A549 (cell line): ENCODE results near the gene VWA5B1. TPM values are rescaled to one million over a fixed set of nuclear protein-coding genes. Genes with fewer than 3 reads are reported as not detected.

Experiments
- ATAC-seq, 2 experiments: fragments of 200-7000 bp in 1 of 2; fragments of >200 bp in 1 of 2; cut with Nextera tagmentation in 1 of 2; cut with Tn5 transposase in 1 of 2; 3 replicates each; pipeline versions ENCODE4 v1.8.0 to v1.9.1; 2018 to 2020; ENCODE audit warnings: mild to moderate bottlenecking in 1 of 2, moderate library complexity in 1 of 2
- CTCF ChIA-PET: fragments of 300-600 bp; sonication (Branson Sonifier 250); formaldehyde crosslinking; extraction: SDS; loops from one replicate; lab custom pipeline; 2021; ENCODE audit warnings: antibody characterized with exemption, inconsistent platforms; lab: Yijun Ruan, JAX
- POLR2A ChIA-PET: fragments of 350-600 bp; formaldehyde crosslinking; extraction: SDS; loops from one replicate; lab custom pipeline; 2021; ENCODE audit warnings: antibody characterized with exemption, inconsistent platforms; lab: Yijun Ruan, JAX
- DNase-seq, 2 experiments: peaks; one replicate each; pipeline versions ENCODE4 v3.0.0 to v3.0.0-alpha.2; 2011 to 2016; ENCODE audit warnings: low read depth in 1 of 2, low spot score in 1 of 2
- FAIRE-seq: peaks from 2 replicates; lab custom pipeline; 2011; peaks lifted over from hg19 to GRCh38; lab: Jason Lieb, UNC
- H3K27ac ChIP-seq, 2 experiments: fragments of >200 bp; sonication (Bioruptor Twin); formaldehyde crosslinking; 3 replicates each; pipeline ENCODE4 v1.5.1; 2016 to 2017
- H3K4me1 ChIP-seq: fragments of >200 bp; sonication (Bioruptor Twin); formaldehyde crosslinking; 3 replicates; pipeline ENCODE4 v1.6.1; 2016
- H3K4me2 ChIP-seq: fragments of >200 bp; sonication (Bioruptor Twin); formaldehyde crosslinking; 3 replicates; pipeline ENCODE4 v1.6.1; 2016
- H3K4me3 ChIP-seq: fragments of >200 bp; sonication (Bioruptor Twin); formaldehyde crosslinking; 3 replicates; pipeline ENCODE4 v1.5.1; 2016
- H3K9me3 ChIP-seq: fragments of >200 bp; sonication (Bioruptor Twin); formaldehyde crosslinking; 3 replicates; pipeline ENCODE4 v1.6.1; 2016
- CBX2 ChIP-seq: fragments of 200-600 bp; sonication (generic); IDR thresholded peaks from 2 replicates; pipeline ENCODE4 v1.6.1; 2016; ENCODE audit warnings: low read depth, mild to moderate bottlenecking, borderline replicate concordance
- CBX8 ChIP-seq: fragments of 200-600 bp; sonication (generic); IDR thresholded peaks from 2 replicates; pipeline ENCODE4 v1.6.1; 2016
- EHF ChIP-seq: fragments of 250-450 bp; sonication (Bioruptor Pico); IDR thresholded peaks from 2 replicates; pipeline ENCODE4 v1.5.0; 2020; ENCODE audit warnings: mild to moderate bottlenecking
- EHMT2 ChIP-seq: fragments of 200-600 bp; sonication (generic); IDR thresholded peaks from 2 replicates; pipeline ENCODE4 v1.6.1; 2016; ENCODE audit warnings: antibody characterized with exemption, low read depth, mild to moderate bottlenecking, moderate library complexity
- FOSL2 ChIP-seq, 2 experiments: fragments of 450-650 bp in 1 of 2; fragments of >200 bp in 1 of 2; sonication (Bioruptor Twin) in 1 of 2; formaldehyde crosslinking; IDR thresholded peaks; 2 replicates each; pipeline versions ENCODE4 v1.5.0 to v1.6.1; 2016 to 2020; ENCODE audit warnings: mild to moderate bottlenecking in 1 of 2, moderate library complexity in 1 of 2
- HOXB13 ChIP-seq: fragments of 250-450 bp; sonication (Bioruptor Pico); IDR thresholded peaks from 2 replicates; pipeline ENCODE4 v1.5.0; 2020; ENCODE audit warnings: low read depth, mild to moderate bottlenecking, moderate library complexity
- HOXB5 ChIP-seq: fragments of 250-450 bp; sonication (Bioruptor Pico); IDR thresholded peaks from 2 replicates; pipeline ENCODE4 v1.5.0; 2020; ENCODE audit warnings: mild to moderate bottlenecking, moderate library complexity
- KDM5A ChIP-seq: fragments of 200-600 bp; sonication (generic); IDR thresholded peaks from 2 replicates; pipeline ENCODE4 v1.6.1; 2016; ENCODE audit warnings: antibody characterized with exemption, mild to moderate bottlenecking
- MAZ ChIP-seq: fragments of 150-350 bp; IDR thresholded peaks from 2 replicates; pipeline ENCODE4 v1.6.1; 2014; ENCODE audit warnings: antibody characterized with exemption, low read depth, low read length, borderline replicate concordance
- MYC ChIP-seq: IDR thresholded peaks from 2 replicates; pipeline ENCODE4 v1.6.1; 2012; ENCODE audit warnings: mild to moderate bottlenecking, inconsistent platforms, low read length, improper control_type of control experiment, borderline replicate concordance
- NR3C1 ChIP-seq: fragments of >200 bp; sonication (Bioruptor Twin); formaldehyde crosslinking; IDR thresholded peaks from 3 replicates; pipeline ENCODE4 v1.6.1; 2017
- POLR2A ChIP-seq: IDR thresholded peaks from 2 replicates; pipeline ENCODE4 v1.6.1; 2012; ENCODE audit warnings: mild to moderate bottlenecking, low read length
- POLR2AphosphoS2 ChIP-seq: conservative IDR thresholded peaks from 2 replicates; pipeline ENCODE4 v1.6.1; 2012; ENCODE audit warnings: low read length, improper control_type of control experiment, inconsistent platforms
- RCOR1 ChIP-seq: fragments of 150-350 bp; IDR thresholded peaks from 2 replicates; pipeline ENCODE4 v1.6.1; 2014; ENCODE audit warnings: antibody characterized with exemption, low read length, low read depth
- RNF2 ChIP-seq: fragments of 200-600 bp; sonication (generic); IDR thresholded peaks from 2 replicates; pipeline ENCODE4 v1.6.1; 2016; ENCODE audit warnings: low read depth, mild to moderate bottlenecking, antibody characterized with exemption, moderate library complexity, borderline replicate concordance
- TP53 ChIP-seq: fragments of 250-450 bp; sonication (Bioruptor Pico); IDR thresholded peaks from 2 replicates; pipeline ENCODE4 v1.5.0; 2021; ENCODE audit warnings: mild to moderate bottlenecking, moderate library complexity
- ZC3H11A ChIP-seq: fragments of 450-650 bp; IDR thresholded peaks from 2 replicates; pipeline ENCODE4 v1.6.1; 2014; ENCODE audit warnings: antibody characterized with exemption, mild to moderate bottlenecking
- ZFP36 ChIP-seq: fragments of 450-650 bp; IDR thresholded peaks from 2 replicates; pipeline ENCODE4 v1.6.1; 2014; ENCODE audit warnings: borderline replicate concordance; ENCODE audit not compliant: partially characterized antibody
- WGBS: methylation state at CpG from one replicate; pipeline ENCODE4 v1.1.6; 2017; ENCODE audit errors: missing lambda C conversion rate; 5-methylcytosine and 5-hydroxymethylcytosine counted together
- polyA plus RNA-seq, 4 experiments: library from polyadenylated mRNA; depleted of rRNA in 3 of 4; stranded (reverse); fragments of >200 nt; fragmentation: RNase III in 1 of 4; extraction: RNeasy Plus Mini Kit Qiagen cat#74134 plus additional on column Dnase treatment in 1 of 4; gene quantifications; 2 replicates in 3 of 4; 3 replicates in 1 of 4; pipeline ENCODE4 v1.2.3, GENCODE V29; 2011 to 2017
- TF ChIP-seq, protein P1 (sequence below): IDR thresholded peaks from 2 replicates; pipeline ENCODE4 v1.6.1; 2012
- TF ChIP-seq, protein P2 (sequence below): fragments of >200 bp; sonication (Bioruptor Twin); formaldehyde crosslinking; IDR thresholded peaks from 2 replicates; pipeline ENCODE4 v1.6.1; 2016
- TF ChIP-seq, protein P3 (sequence below): fragments of 250-450 bp; sonication (Bioruptor Pico); IDR thresholded peaks from 2 replicates; pipeline ENCODE4 v1.5.0; 2020; ENCODE audit warnings: low read depth, mild to moderate bottlenecking, moderate library complexity
- TF ChIP-seq, protein P4 (sequence below): fragments of >200 bp; sonication (Bioruptor Twin); formaldehyde crosslinking; IDR thresholded peaks from 3 replicates; pipeline ENCODE4 v1.5.1; 2016
- TF ChIP-seq, protein P5 (sequence below): IDR thresholded peaks from 2 replicates; pipeline ENCODE4 v1.6.1; 2012
- TF ChIP-seq, protein P6 (sequence below): IDR thresholded peaks from 2 replicates; pipeline ENCODE4 v1.6.1; 2012; ENCODE audit warnings: low read depth, borderline replicate concordance

VWA5B1 gene
- polyA plus RNA-seq, 2 of the 4 experiments (the other 2 are of a cell fraction): not detected

DNA sequence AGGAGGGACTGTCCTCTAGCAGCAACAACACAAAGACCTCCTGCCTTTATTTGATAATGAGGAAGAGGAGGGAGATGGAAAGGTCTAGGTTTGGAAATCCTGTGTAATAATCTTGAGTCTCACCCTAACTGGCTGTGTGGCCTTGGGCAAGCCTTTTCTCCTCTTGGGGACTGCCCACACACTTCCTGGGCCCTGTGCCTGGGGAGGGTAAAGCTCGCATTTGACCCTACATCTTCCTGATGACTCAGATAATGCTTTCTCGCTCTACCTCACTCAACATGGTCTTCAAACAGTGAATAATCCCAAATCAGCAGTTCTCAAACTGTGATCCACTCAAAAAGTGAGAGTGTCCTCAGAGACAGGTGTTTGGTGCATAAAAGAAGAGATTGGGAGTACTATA, 81.2 kb downstream of the VWA5B1 start:
- H3K27ac ChIP-seq: no peak overlapping the region
- no peak overlapping the region for H3K4me2 ChIP-seq
- CTCF ChIA-PET: interaction anchor here (0.8 to 1.7 kb wide), 2 partner anchors 26 to 59 kb away, joined by 3 to 5 read pairs; no protein-coding TSS in a partner anchor
- FAIRE-seq (no peak), DNase-seq (no peak), ATAC-seq (no peak)
- peaks cover 18% of the 10 kb centered on the region for H3K4me1 ChIP-seq
- no peaks in the 10 kb centered on the region for H3K9me3 ChIP-seq
- POLR2A ChIA-PET: no interaction called here
- no peak for TF ChIP-seq ZC3H11A
- TF ChIP-seq, protein P1, sequence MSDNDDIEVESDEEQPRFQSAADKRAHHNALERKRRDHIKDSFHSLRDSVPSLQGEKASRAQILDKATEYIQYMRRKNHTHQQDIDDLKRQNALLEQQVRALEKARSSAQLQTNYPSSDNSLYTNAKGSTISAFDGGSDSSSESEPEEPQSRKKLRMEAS: no peak
- TF ChIP-seq, protein P2, sequence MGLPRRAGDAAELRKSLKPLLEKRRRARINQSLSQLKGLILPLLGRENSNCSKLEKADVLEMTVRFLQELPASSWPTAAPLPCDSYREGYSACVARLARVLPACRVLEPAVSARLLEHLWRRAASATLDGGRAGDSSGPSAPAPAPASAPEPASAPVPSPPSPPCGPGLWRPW: no peak
- no peak for TF ChIP-seq KDM5A
- TF ChIP-seq CBX8: no peak
- TF ChIP-seq ZFP36: no peak
- H3K4me3 ChIP-seq: no peak overlapping the region
- 3% methylated on average over 2 of the region's 2 CpGs for WGBS

DNA sequence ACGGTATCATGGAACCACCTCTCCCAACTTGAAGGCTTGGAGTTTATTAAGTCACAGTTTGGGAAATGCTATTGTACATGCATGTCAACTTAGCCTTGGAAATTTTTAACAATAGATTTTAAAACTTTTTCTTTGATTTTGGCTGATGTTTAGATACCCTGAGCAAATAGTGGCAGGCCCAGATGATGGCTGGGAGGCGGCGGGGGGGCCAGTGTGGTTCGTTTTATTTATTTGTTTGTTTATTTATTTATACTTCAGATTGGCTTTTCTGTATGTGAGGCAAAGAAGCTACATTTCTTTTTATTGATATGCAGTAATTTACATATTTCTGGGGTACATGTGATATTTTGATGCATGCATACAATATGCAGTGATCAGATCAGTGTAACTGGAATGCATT, 82.0 kb downstream of the VWA5B1 start:
- Histone ChIP-seq H3K4me1 (peaks cover 17% of the 10 kb centered on the region), H3K27ac (no peak overlapping the region), H3K9me3 (no peaks in the 10 kb centered on the region), H3K4me3 (no peak overlapping the region), H3K4me2 (no peak overlapping the region)
- FAIRE-seq (no peak), DNase-seq (no peak), ATAC-seq (no peak)
- ChIA-PET POLR2A (no interaction called here), CTCF (interaction anchor here (0.9 to 3.3 kb wide), 2 partner anchors 11 to 121 kb away, joined by 3 to 11 read pairs; no protein-coding TSS in a partner anchor)
- TF ChIP-seq RNF2 (no peak), CBX2 (no peak), FOSL2 (IDR thresholded peaks at IDR 0.05) (no peak), FOSL2 (CRISPR knock-in tag; IDR thresholded peaks at IDR 0.05) (no peak), MYC (no peak), HOXB5 (CRISPR knock-in tag) (no peak), CBX8 (no peak)
- TF ChIP-seq, protein P3, sequence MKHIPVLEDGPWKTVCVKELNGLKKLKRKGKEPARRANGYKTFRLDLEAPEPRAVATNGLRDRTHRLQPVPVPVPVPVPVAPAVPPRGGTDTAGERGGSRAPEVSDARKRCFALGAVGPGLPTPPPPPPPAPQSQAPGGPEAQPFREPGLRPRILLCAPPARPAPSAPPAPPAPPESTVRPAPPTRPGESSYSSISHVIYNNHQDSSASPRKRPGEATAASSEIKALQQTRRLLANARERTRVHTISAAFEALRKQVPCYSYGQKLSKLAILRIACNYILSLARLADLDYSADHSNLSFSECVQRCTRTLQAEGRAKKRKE (CRISPR knock-in tag): no peak
- TF ChIP-seq, protein P4, sequence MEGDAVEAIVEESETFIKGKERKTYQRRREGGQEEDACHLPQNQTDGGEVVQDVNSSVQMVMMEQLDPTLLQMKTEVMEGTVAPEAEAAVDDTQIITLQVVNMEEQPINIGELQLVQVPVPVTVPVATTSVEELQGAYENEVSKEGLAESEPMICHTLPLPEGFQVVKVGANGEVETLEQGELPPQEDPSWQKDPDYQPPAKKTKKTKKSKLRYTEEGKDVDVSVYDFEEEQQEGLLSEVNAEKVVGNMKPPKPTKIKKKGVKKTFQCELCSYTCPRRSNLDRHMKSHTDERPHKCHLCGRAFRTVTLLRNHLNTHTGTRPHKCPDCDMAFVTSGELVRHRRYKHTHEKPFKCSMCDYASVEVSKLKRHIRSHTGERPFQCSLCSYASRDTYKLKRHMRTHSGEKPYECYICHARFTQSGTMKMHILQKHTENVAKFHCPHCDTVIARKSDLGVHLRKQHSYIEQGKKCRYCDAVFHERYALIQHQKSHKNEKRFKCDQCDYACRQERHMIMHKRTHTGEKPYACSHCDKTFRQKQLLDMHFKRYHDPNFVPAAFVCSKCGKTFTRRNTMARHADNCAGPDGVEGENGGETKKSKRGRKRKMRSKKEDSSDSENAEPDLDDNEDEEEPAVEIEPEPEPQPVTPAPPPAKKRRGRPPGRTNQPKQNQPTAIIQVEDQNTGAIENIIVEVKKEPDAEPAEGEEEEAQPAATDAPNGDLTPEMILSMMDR: no peak
- WGBS: 13% methylated on average over 4 of the region's 4 CpGs

DNA sequence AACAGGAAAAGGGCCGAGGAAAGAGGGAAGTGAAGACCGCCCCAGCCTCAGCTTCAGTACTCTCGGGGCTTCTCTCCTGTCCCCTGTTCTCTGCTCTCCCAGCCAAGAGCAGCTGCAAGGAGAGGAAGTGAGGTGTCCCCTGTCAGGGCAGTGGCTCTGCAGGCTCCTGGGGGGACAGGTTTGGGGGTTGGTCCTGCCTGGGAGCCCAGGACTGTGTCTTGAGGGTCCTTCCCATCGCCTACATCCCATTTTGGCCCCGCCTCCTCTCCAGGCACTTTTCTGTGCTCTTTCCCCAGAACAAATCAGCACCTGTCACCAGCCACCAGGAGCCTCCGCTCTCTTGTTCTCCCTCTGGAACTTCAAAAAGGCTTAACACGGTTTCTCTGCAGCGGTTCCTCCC, 82.6 kb downstream of the VWA5B1 start:
- FAIRE-seq (no peak), ATAC-seq (no peak), DNase-seq (no peak)
- Histone ChIP-seq H3K9me3 (no peaks in the 10 kb centered on the region), H3K4me1 (peaks cover 17% of the 10 kb centered on the region), H3K4me2 (no peak overlapping the region), H3K27ac (no peak overlapping the region), H3K4me3 (no peak overlapping the region)
- TF ChIP-seq POLR2AphosphoS2 (no peak), RCOR1 (no peak), MAZ (no peak)
- 55% methylated on average over 8 of the region's 8 CpGs for WGBS
- POLR2A ChIA-PET: no interaction called here
- CTCF ChIA-PET: interaction anchor here (0.9 to 3.3 kb wide), 2 partner anchors 12 to 121 kb away, joined by 3 to 11 read pairs; no protein-coding TSS in a partner anchor

DNA sequence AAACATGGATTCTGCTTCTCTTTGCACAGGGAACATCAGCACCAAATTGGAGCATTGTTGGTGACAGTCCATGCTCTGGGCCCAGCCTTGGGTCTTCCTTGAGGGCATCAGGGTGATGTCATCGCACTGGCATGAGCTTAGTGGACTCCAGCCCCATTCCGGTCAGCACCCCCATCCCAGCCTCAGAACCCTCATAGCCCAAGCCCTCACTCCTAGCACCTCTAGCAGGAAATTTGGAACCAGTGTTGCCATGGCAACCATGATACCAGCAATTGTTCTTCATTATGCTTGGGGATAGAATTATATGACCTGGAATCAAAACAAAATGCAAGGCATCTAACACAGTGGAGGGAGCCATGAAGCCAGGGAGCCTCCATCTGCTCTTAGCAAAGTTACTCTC, 83.1 kb downstream of the VWA5B1 start:
- WGBS: 23% methylated on average over 2 of the region's 2 CpGs
- Histone ChIP-seq H3K4me1 (peaks cover 17% of the 10 kb centered on the region), H3K4me3 (no peak overlapping the region), H3K27ac (no peak overlapping the region), H3K4me2 (no peak overlapping the region), H3K9me3 (no peaks in the 10 kb centered on the region)
- DNase-seq (no peak), FAIRE-seq (no peak), ATAC-seq (no peak)
- CTCF ChIA-PET: interaction anchor here (0.9 to 3.3 kb wide), 3 partner anchors 12 to 161 kb away, joined by 3 to 11 read pairs (median 9); no protein-coding TSS in a partner anchor
- POLR2A ChIA-PET: no interaction called here
- no peak for TF ChIP-seq POLR2A
- TF ChIP-seq NR3C1: no peak
- TF ChIP-seq EHMT2: no peak
- no peak for TF ChIP-seq TP53 (CRISPR knock-in tag)
- TF ChIP-seq, protein P4: no peak
- TF ChIP-seq, protein P5, sequence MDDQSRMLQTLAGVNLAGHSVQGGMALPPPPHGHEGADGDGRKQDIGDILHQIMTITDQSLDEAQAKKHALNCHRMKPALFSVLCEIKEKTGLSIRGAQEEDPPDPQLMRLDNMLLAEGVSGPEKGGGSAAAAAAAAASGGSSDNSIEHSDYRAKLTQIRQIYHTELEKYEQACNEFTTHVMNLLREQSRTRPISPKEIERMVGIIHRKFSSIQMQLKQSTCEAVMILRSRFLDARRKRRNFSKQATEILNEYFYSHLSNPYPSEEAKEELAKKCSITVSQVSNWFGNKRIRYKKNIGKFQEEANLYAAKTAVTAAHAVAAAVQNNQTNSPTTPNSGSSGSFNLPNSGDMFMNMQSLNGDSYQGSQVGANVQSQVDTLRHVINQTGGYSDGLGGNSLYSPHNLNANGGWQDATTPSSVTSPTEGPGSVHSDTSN: no peak
- TF ChIP-seq HOXB5 (CRISPR knock-in tag): no peak
- TF ChIP-seq EHF (CRISPR knock-in tag): no peak
- TF ChIP-seq, protein P6, sequence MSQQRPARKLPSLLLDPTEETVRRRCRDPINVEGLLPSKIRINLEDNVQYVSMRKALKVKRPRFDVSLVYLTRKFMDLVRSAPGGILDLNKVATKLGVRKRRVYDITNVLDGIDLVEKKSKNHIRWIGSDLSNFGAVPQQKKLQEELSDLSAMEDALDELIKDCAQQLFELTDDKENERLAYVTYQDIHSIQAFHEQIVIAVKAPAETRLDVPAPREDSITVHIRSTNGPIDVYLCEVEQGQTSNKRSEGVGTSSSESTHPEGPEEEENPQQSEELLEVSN: no peak
- no peak for TF ChIP-seq HOXB13 (CRISPR knock-in tag)
